ENCODE data around the gene C6orf47.

Gene C6orf47

GRCh38 chr6:31663126-31663960 is 2.8 kb upstream of the C6orf47 start:
- H3K4me3 ChIP-seq (ENCODE audit: low read depth, low read length) = peak overlapping the region; percentile 97
- no peak for DNase-seq (ENCODE audit: low read depth)

- H3K4me3 ChIP-seq (ENCODE audit: low read depth, low read length) = no peak overlapping the region
- no peak for DNase-seq (ENCODE audit: low read depth)
These were observed 1.6 kb upstream of the C6orf47 start for GRCh38 chr6:31662124-31662723.

GRCh38 chr6:31661262-31662123 is 915 bp upstream of the C6orf47 start:
- no peak for DNase-seq (ENCODE audit: low read depth)

GRCh38 chr6:31659649-31660380 is 763 bp downstream of the C6orf47 start:
- H3K4me3 ChIP-seq (ENCODE audit: low read depth, low read length) = peak overlapping the region; percentile 90
- DNase-seq (ENCODE audit: low read depth) = no peak

More at GRCh38 chr6:31661262-31662123, 915 bp upstream of the C6orf47 start:
- peak overlapping the region; percentile 90 for H3K4me3 ChIP-seq (ENCODE audit: low read depth, low read length)

- H3K4me3 ChIP-seq (ENCODE audit: low read depth, low read length) = peak overlapping the region; percentile 90
- no peak for DNase-seq (ENCODE audit: low read depth)
These were observed 1.5 kb downstream of the C6orf47 start for GRCh38 chr6:31658983-31659648.

- H3K4me3 ChIP-seq (ENCODE audit: low read depth, low read length) = no peak overlapping the region
These were observed 2.4 kb downstream of the C6orf47 start for GRCh38 chr6:31658158-31658688.

GRCh38 chr6:31657406-31658157 is 3.0 kb downstream of the C6orf47 start:
- H3K4me3 ChIP-seq (ENCODE audit: low read depth, low read length) = no peak overlapping the region
- DNase-seq (ENCODE audit: low read depth) = no peak

More at GRCh38 chr6:31658158-31658688, 2.4 kb downstream of the C6orf47 start:
- DNase-seq (ENCODE audit: low read depth) = no peak

GRCh38 chr6:31655349-31656237 is 5.0 kb downstream of the C6orf47 start, which contains the start of gene APOM:
Gene APOM (plus strand): TSS chr6:31655894. CDS start chr6:31655967, 73 bp downstream.
- DNase-seq (ENCODE audit: low read depth) = no peak
- no peak within 1 kb of the TSS for H3K4me3 ChIP-seq (ENCODE audit: low read depth, low read length)

GRCh38 chr6:31654574-31655348 is 5.8 kb downstream of the C6orf47 start:
- H3K4me3 ChIP-seq (ENCODE audit: low read depth, low read length) = no peak overlapping the region
- no peak for DNase-seq (ENCODE audit: low read depth)

GRCh38 chr6:31652925-31653724 is 7.5 kb downstream of the C6orf47 start:
- H3K4me3 ChIP-seq (ENCODE audit: low read depth, low read length) = peak overlapping the region; percentile 76
- no peak for DNase-seq (ENCODE audit: low read depth)

- peak; percentile 37 for DNase-seq (ENCODE audit: low read depth)
- H3K4me3 ChIP-seq (ENCODE audit: low read depth, low read length) = peak overlapping the region; percentile 76
These were observed 8.9 kb downstream of the C6orf47 start for GRCh38 chr6:31651602-31652191.

- H3K4me3 ChIP-seq (ENCODE audit: low read depth, low read length) = no peak overlapping the region
- no peak for DNase-seq (ENCODE audit: low read depth)
These were observed 15.3 kb downstream of the C6orf47 start for GRCh38 chr6:31645325-31645724.

- H3K4me3 ChIP-seq (ENCODE audit: low read depth, low read length) = no peak overlapping the region
These were observed 16.6 kb downstream of the C6orf47 start for GRCh38 chr6:31643818-31644454.

GRCh38 chr6:31642798-31643570 is 17.6 kb downstream of the C6orf47 start:
- H3K4me3 ChIP-seq (ENCODE audit: low read depth, low read length) = no peak overlapping the region
- no peak for DNase-seq (ENCODE audit: low read depth)

More at GRCh38 chr6:31643818-31644454, 16.6 kb downstream of the C6orf47 start:
- no peak for DNase-seq (ENCODE audit: low read depth)

Data from skeletal muscle cell (primary cell).